HuH-7 (cell line): Measurements from ENCODE around the gene KCNK16.

Experiments
- DNase-seq: peaks from one replicate; pipeline ENCODE4 v3.0.0; 2011; ENCODE audit warnings: low spot score

KCNK16 gene

GRCh38 chr6:39322306-39322850 is at the start of gene KCNK16:
Gene KCNK16 (minus strand): TSS chr6:39322702. CDS start chr6:39322540, 162 bp downstream.
- no peak for DNase-seq

DNA sequence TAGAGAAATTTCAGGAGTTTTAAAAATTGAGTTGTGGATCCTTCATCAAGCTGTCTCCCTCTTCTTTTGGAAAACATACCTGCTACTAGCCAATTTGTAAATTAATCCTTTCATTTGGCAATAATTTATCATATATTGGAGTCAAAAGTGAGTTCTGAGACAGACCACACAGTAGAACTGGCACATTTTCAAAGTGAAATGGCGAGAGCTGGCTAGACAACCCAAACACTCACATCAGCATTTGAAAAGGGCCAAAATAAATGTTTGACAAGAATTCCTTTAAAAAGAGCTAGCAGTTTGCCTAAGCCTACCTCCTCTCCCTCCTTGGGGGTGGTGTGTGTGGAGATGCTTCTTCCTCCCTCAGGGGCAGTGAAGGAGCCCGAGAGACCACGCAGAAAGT is 47.9 kb upstream of the KCNK16 start:
- no peak for DNase-seq

DNA sequence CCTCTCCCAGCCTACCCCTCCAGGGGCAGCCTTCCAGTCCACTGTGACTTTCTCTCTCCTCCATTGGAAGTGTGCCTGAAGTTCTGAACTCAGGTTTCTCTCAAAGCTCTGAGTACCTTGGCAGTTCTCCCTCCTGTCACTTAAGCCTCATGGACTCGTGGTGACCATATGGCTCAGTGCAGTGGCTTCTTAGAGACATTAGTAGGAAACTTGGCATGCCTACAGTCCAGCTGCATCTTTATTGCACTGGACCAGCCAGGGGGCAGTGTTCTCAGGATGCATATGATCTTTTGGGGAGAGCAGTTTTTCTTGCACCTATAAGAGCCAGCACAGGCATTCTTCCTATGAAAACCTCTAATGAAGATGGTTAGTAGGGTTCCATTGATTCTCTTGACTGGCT is 47.5 kb upstream of the KCNK16 start:
- no peak for DNase-seq

- DNase-seq, result no peak
Measured at GRCh38 chr6:39367700-39368099, 45.2 kb upstream of the KCNK16 start.

GRCh38 chr6:39366931-39367618 is 44.6 kb upstream of the KCNK16 start:
- no peak for DNase-seq

- no peak for DNase-seq
Measured at GRCh38 chr6:39365281-39366074, 43.0 kb upstream of the KCNK16 start.

DNA sequence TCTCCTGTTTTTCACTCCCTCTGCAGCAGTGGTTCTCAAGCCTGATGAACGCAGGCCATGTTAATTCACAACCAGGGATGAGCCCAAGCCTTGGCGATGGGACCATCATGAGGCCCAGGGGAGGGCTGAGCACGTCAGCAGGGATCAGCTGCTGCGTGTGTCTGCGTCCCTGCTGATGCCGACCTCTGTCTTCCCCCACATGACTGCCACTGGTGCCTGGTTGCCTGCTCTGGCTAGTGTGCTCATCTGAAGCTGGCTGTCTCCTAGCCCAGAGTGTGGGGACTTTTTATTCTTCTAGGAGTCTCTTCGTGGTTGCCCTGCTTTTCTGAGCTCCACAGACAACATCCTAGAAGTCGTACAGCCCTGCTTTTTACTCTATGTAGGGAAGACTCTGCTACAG is 40.8 kb upstream of the KCNK16 start:
- DNase-seq, result no peak

- DNase-seq, result no peak
Measured at GRCh38 chr6:39362487-39362865, 40.0 kb upstream of the KCNK16 start.

GRCh38 chr6:39361657-39362486 is 39.4 kb upstream of the KCNK16 start:
- DNase-seq, result peak; percentile 65

- DNase-seq, result no peak
Measured at GRCh38 chr6:39360378-39360777, 37.9 kb upstream of the KCNK16 start.

- DNase-seq, result no peak
Measured at GRCh38 chr6:39357998-39358686, 35.6 kb upstream of the KCNK16 start.

DNA sequence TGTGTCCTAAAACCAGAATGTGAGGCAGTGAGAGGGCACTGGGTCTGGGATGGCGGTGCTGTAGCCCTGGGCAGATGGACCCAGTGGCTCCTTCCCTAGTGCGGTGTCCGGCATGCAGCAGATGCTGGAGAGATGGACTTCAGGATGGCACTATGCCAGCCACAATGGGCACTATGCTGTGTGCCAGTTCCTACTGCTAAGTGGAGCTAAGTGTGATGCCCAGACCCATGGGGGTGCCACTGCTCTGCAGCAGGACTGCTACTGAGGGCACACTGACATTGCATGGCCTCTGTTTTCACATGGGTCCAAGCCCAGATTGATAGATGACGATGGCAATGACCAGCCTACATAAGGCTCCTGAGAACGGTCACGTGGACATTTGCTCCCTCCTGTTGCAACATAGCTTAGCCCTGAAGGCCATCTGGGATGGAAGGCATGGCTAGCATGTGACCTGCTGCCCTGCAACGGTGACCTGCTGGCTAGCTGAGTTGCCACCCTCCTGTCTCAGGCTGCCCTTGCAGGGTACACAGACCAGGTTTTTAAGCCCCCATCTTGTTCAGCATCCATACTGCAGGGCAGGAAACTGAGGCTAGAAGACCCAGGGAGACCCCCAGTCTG is 31.3 kb upstream of the KCNK16 start:
- DNase-seq, result no peak

DNA sequence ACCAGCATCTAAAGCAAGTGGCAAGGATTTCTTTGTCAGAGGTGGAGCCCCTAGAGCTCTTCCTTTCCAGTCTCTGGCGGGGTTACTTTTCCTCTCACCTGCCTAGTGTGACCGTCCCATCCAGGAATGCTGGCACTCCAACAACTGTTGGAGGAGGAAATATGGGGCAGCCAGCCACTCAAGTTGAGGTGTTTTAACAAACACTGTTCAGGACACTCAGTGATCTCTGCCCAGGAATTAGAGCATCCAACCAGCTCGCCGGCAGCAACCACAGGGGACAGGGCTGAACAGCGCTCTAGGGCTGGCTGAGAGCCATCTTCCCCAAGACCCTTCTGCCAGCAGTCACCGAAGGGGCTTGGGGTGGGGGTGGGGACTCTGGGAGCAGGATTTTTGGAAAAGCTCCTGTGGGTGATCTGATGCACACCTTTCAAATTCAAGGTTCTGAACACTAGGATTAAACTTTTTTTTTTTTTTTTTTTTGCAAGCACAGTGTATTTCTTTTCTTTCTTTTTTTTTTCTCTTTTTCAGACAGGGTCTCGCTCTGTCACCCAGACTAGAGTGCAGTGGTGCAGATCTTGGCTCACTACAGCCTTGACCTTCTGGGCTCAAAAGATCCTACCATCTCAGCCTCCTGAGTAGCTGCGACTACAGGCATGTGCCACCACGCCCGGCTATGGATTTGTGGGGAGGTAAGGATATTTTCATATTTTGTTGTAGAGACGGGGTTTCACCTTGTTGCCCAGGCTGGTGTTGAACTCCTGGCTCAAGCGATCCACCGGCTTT is 28.4 kb upstream of the KCNK16 start:
- DNase-seq, result no peak

DNA sequence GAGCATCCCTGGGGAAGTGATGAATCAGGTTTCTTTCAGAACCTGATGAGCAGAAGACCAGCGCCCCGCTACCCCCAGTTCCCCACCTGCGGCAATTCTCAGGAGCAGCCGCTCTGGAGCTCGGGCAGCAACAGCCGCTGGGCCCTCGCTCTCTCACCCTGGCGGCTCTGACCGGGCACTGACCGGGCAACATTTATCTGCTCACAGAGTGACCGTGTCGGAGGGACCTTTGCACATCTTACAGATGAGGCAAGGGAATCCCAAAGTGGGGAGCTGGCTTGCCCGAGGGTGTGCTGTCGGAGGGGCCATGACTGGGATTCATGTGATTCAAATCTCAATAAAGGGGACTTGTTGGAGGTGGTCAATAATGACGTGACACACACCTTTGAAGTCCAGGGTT is 26.2 kb upstream of the KCNK16 start:
- DNase-seq, result no peak

DNA sequence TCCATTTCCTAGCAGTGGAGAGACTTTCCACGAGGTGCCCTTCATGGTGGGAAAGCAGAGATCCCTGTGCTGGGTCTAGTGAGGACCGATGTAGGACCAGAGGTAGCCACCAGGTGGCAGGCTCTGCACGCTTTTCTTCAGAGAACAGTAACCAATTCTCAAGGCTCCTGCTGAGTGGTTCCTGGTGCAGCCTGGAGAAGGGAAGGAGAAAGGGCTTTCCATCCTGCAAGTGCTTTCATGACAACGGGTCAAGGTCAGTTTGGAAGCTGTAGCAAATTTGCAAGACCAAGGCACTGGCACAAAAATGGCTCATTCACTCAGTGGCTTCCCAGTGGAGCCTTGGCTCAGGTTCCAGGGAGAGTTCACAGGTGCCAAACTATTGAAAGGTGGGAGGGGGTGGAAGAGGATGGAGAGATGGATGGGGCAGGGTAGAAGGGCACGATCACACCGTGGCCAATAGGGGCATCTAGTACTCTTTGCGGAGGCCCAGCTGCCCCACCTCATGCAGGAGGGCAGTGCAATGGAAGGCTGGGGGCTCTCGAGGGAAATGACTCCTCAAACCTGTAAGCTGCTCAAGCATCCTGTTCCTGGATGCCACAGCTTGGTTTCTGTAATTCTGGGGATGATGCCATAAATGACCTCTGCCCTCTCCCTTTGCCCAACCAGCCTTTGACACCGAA is 25.5 kb upstream of the KCNK16 start:
- DNase-seq, result peak; percentile 79

DNA sequence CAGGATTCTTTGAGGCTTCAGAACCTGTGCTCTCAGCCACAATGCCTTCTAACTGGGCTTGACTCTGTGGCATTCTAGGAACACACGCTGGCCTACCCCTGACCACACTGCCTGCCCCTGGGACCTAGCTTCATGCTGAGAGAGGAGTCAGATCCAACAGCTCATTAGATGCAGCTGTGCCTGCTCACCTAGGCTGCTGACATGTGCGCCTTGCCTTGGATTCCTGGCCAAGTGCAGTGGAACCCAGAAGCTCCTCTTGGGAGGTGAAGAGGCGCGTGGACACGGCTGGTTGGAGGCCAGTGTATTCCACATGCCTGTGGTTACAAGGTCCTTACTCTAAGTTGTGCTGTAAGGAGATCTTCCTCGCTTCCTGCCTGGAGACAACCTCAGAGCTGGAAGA is 24.7 kb upstream of the KCNK16 start:
- no peak for DNase-seq

DNA sequence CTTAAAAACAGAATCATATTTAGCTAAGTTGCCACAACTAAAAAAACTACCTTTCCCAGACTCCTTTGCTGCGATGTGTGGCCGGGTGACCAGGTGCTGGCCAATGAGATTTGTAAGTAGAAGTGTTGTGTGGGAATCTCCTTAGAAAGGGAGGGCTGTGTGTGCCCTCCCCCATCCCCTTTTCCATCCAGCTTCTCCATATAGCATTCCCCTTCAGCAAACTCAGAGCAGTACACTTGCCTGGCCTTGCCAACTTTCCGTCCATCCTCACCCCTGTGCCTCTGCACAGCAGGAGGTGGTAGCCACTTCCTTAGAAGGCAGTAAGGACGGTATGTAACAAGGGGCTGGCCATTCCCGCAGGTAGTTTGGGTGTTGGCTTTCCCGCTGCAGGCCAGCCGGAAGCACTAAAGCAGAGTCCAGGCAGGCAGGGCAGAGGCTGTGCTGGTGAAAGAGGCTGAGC is 22.3 kb upstream of the KCNK16 start:
- DNase-seq, result no peak

DNA sequence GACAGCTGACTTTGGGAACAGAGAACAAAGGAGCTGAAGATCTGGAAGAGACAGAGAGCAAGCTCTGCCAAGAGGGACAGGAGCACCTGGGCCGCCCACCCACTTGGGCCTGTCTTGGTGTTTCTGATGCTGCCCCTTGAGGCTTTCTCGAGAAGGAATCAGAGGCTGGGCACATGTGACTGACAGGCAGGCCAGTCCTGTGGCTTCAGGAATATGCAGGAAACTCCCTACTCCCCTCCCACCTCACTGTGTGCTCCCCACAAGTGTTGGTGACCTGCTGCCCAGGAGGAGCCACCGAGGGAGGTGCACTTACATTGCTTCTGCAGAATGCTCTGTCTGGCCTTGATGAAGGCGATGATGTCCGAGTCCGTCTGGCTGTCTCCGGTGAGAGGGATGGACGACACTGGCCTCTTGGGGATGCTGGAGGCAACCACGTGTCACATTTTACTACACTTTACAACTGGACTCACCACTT is 20.9 kb upstream of the KCNK16 start:
- DNase-seq, result no peak

- DNase-seq, result no peak
Measured at GRCh38 chr6:39342692-39343395, 20.3 kb upstream of the KCNK16 start.
